GM12865 (cell line): ENCODE data around the gene FBXO2.

Experiments
- DNase-seq: peaks from one replicate; pipeline ENCODE4 v3.0.0; 2010; ENCODE audit warnings: low read depth
- H3K4me3 ChIP-seq: 2 replicates; pipeline ENCODE4 v1.5.1; 2011; ENCODE audit warnings: mild to moderate bottlenecking, low read depth, low read length, control low read depth
- CTCF ChIP-seq: IDR thresholded peaks from 2 replicates; pipeline ENCODE4 v1.5.1; 2011; ENCODE audit warnings: low read length, control low read depth, low read depth, inconsistent platforms; ENCODE audit not compliant: insufficient read depth; ENCODE audit errors: missing control alignments

The FBXO2 gene

GRCh38 chr1:11654137-11654938, at the start of gene FBXO2, which contains the start of gene FBXO44:
Gene FBXO2 (minus strand): TSS chr1:11654429. CDS start chr1:11654340, 89 bp downstream.
Gene FBXO44 (plus strand): TSS chr1:11654877. CDS start chr1:11655836, 959 bp downstream.
- TF ChIP-seq CTCF: no peak
- peak within 1 kb of the TSS; percentile 74 for H3K4me3 ChIP-seq
- DNase-seq: peak; percentile 56

- TF ChIP-seq CTCF: no peak
- no peak for DNase-seq
- no peak overlapping the region for H3K4me3 ChIP-seq
These were observed 49.3 kb upstream of the FBXO2 start for GRCh38 chr1:11703357-11704193.

GRCh38 chr1:11701981-11702803, 48.0 kb upstream of the FBXO2 start:
- no peak for DNase-seq
- no peak overlapping the region for H3K4me3 ChIP-seq
- TF ChIP-seq CTCF: no peak

GRCh38 chr1:11701551-11701961, 47.3 kb upstream of the FBXO2 start:
- no peak for DNase-seq
- H3K4me3 ChIP-seq: no peak overlapping the region
- no peak for TF ChIP-seq CTCF

GRCh38 chr1:11700601-11701467, 46.6 kb upstream of the FBXO2 start:
- H3K4me3 ChIP-seq: no peak overlapping the region
- TF ChIP-seq CTCF: no peak

GRCh38 chr1:11697893-11698210, 43.6 kb upstream of the FBXO2 start:
- no peak for TF ChIP-seq CTCF
- no peak for DNase-seq
- no peak overlapping the region for H3K4me3 ChIP-seq

More at GRCh38 chr1:11700601-11701467, 46.6 kb upstream of the FBXO2 start:
- DNase-seq: no peak
